GM23338 (cell line): ENCODE measurements around the gene KHDC3L.

Source experiments
- EZH2 ChIP-seq: fragments of 200-600 bp; sonication (generic); IDR thresholded peaks from one replicate; pipeline ENCODE4 v1.8.0; 2017; ENCODE audit warnings: antibody characterized with exemption, mild to moderate bottlenecking, low read depth; ENCODE audit not compliant: unreplicated experiment
- EZH2phosphoT487 ChIP-seq: fragments of 200-600 bp; sonication (generic); IDR thresholded peaks from one replicate; pipeline ENCODE4 v1.8.1; 2018; ENCODE audit warnings: antibody characterized with exemption; ENCODE audit not compliant: unreplicated experiment
- JUNB ChIP-seq: IDR thresholded peaks from one replicate; pipeline ENCODE4 v1.6.1; 2016; ENCODE audit warnings: antibody characterized with exemption; ENCODE audit not compliant: unreplicated experiment
- POLR2AphosphoS5 ChIP-seq: IDR thresholded peaks from 2 replicates; pipeline ENCODE4 v1.6.1; 2016; ENCODE audit warnings: antibody characterized with exemption, low read depth
- ZNF114 ChIP-seq: fragments of 250-450 bp; sonication (Bioruptor Pico); IDR thresholded peaks from 2 replicates; pipeline ENCODE4 v1.5.0; 2020; ENCODE audit warnings: mild to moderate bottlenecking, moderate library complexity
- TF ChIP-seq, protein P1 (sequence below), 2 experiments: fragments of 200-600 bp in 1 of 2; sonication (generic) in 1 of 2; conservative IDR thresholded peaks; 2 replicates each; pipeline versions ENCODE4 v1.5.1 to v1.6.1; 2016 to 2017; ENCODE audit warnings: antibody characterized with exemption in 2 of 2, low read depth in 2 of 2, mild to moderate bottlenecking in 2 of 2, moderate library complexity in 1 of 2
- TF ChIP-seq, protein P2 (sequence below): IDR thresholded peaks from 2 replicates; pipeline ENCODE4 v1.6.1; 2016; ENCODE audit warnings: antibody characterized with exemption

DNA sequence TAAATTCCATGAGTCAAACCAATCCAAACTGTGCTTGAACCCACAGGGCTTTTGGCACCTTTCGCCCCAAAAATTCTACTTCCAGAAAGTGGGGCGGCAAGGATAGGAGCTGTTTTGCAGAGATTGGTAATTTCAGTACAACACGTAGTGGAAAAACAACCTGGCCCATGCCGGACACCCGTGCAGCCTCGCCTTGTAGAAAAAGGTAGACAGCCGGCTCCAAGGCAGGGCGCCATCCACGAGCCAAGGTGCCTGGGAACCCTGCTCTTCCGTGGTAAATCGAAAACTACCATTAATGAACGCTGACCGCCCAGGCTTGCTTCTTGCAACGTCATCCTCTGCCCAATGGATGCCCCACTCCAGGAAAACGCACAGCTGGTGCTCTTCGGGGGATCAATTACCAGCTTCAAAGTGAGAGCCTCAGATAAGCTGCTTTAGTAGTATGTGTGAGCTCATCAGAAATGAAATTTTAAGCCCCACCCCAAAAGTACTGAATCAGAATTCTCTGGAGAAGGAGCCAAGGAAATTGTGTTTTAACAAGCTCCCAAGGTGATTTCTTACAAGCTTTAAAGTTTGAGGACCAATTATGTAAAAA, 5.4 kb downstream of the KHDC3L start:
- no peak for TF ChIP-seq POLR2AphosphoS5
- TF ChIP-seq, protein P1, sequence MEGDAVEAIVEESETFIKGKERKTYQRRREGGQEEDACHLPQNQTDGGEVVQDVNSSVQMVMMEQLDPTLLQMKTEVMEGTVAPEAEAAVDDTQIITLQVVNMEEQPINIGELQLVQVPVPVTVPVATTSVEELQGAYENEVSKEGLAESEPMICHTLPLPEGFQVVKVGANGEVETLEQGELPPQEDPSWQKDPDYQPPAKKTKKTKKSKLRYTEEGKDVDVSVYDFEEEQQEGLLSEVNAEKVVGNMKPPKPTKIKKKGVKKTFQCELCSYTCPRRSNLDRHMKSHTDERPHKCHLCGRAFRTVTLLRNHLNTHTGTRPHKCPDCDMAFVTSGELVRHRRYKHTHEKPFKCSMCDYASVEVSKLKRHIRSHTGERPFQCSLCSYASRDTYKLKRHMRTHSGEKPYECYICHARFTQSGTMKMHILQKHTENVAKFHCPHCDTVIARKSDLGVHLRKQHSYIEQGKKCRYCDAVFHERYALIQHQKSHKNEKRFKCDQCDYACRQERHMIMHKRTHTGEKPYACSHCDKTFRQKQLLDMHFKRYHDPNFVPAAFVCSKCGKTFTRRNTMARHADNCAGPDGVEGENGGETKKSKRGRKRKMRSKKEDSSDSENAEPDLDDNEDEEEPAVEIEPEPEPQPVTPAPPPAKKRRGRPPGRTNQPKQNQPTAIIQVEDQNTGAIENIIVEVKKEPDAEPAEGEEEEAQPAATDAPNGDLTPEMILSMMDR (conservative IDR thresholded peaks at IDR 0.05; ENCODE audit: low read depth in 2 of 2), result no peak
- TF ChIP-seq, protein P2, sequence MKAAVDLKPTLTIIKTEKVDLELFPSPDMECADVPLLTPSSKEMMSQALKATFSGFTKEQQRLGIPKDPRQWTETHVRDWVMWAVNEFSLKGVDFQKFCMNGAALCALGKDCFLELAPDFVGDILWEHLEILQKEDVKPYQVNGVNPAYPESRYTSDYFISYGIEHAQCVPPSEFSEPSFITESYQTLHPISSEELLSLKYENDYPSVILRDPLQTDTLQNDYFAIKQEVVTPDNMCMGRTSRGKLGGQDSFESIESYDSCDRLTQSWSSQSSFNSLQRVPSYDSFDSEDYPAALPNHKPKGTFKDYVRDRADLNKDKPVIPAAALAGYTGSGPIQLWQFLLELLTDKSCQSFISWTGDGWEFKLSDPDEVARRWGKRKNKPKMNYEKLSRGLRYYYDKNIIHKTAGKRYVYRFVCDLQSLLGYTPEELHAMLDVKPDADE, result no peak
- TF ChIP-seq EZH2, result no peak
- TF ChIP-seq JUNB, result no peak
- TF ChIP-seq EZH2phosphoT487, result no peak
- no peak for TF ChIP-seq ZNF114 (CRISPR knock-in tag)
